Right ventricle myocardium superior (tissue), 1 donor: ENCODE measurements around the gene GAD2. TPM values are rescaled to one million over a fixed set of nuclear protein-coding genes. Genes with fewer than 3 reads are reported as not detected.

Experiments
- total RNA-seq: library from RNA; stranded (reverse); fragmentation: NEBNext Ultra II Directional; extraction: Animal tissue kit (Norgen Biotek cat#: 25700); gene quantifications from one replicate; pipeline ENCODE4 v1.2.1, GENCODE V29; 2021
- donor health status: DM: no; HTN: yes; CAD: no; lungs with severe emphysema.

Gene GAD2
- total RNA-seq, 1 donor from 2014 or later, result not detected

Other genes starting within 250 kb of the GAD2 start
- gene APBB1IP, start 221.6 kb downstream of the GAD2 start, total RNA-seq, result 3.3 TPM